Sigmoid colon (tissue), 4 donors: ENCODE measurements around the gene GMDS.

Experiments used
- CTCF ChIP-seq, 4 experiments: fragments of 450-650 bp in 3 of 4; fragments of 200-600 bp in 1 of 4; IDR thresholded peaks; one replicate each; pipeline ENCODE4 v1.5.1; 2016 to 2019; ENCODE audit warnings: antibody characterized with exemption in 4 of 4, mild to moderate bottlenecking in 3 of 4, moderate library complexity in 2 of 4
- EP300 ChIP-seq, 4 donors: sonication (generic); formaldehyde crosslinking; IDR thresholded peaks; one replicate each; pipeline ENCODE4 v1.6.1; 2017; ENCODE audit warnings: antibody characterized with exemption in 4 of 4
- POLR2A ChIP-seq, 2 donors: fragments of 450-650 bp; IDR thresholded peaks; one replicate each; pipeline ENCODE4 v1.6.1; 2016; ENCODE audit warnings: antibody characterized with exemption in 2 of 2, mild to moderate bottlenecking in 2 of 2, moderate library complexity in 2 of 2
- POLR2AphosphoS5 ChIP-seq, 4 donors: sonication (generic); formaldehyde crosslinking; IDR thresholded peaks; one replicate each; pipeline ENCODE4 v1.6.1; 2017; ENCODE audit warnings: antibody characterized with exemption in 4 of 4

GRCh38 chr6:2127484-2127911, 117.9 kb downstream of the GMDS start:
- TF ChIP-seq CTCF (IDR thresholded peaks at IDR 0.05), result no peak
- no peak for TF ChIP-seq POLR2A (IDR thresholded peaks at IDR 0.05)
- no peak for TF ChIP-seq EP300 (IDR thresholded peaks at IDR 0.05)
- TF ChIP-seq POLR2AphosphoS5 (IDR thresholded peaks at IDR 0.05), result peak in 3 of 4 donors; percentile 23 to 35 (median 28)
